Stimulated activated CD8-positive, alpha-beta memory T cell treated with anti-CD3 and anti-CD28 coated beads, Interleukin-12 subunit alpha, Interleukin-12 subunit beta, amount 100 ng/mL, for 24 hours (primary cell): Measurements from ENCODE around the gene IQCN.

Experiments
- DNase-seq: peaks from one replicate; pipeline ENCODE4 v3.0.0-alpha.2; 2020; ENCODE audit errors: extremely low read depth

IQCN gene

DNA sequence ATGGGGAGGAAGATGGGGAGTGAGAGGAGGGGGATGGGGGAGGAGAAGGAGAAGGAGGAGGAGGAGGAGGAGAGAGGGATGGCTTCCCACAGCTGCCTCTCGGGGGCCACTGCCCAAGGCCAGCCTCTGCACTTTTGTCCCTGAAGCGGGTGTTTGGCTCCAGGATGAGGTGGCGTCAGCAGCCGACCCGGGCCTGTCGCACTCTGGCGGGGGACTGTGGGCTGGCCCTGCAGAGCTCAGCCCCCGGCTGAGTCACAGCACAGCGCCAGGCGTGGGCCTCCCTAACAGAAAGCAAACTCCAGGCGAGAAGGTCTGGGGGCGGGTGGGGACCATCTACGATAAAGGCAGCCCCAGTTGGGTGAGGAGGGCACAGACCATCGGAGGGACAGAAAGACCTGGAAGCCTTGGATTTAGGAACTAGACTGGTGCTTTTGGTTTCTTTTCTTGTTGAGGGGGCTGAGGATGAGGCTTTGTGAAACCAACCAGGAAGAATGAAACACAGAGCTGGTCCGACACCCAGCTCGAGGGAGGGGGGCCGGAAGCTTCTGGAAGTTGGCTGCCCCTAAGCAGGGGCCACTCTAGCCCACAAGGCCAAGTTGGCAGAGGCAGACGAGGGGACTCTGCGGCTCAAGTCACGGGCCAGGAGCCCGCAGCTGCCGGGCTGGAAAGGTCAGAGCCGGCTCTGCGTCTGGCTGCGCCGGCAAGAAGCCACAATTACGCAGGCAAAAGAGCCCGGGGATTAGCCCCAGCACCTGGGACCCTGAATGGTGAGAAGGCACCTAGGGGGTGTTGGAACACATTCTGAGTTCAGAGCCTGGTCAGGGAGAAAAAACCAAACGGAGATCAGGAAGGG lies 30.4 kb upstream of the IQCN start:
- no peak for DNase-seq

- DNase-seq, result no peak
These were observed 29.9 kb upstream of the IQCN start for GRCh38 chr19:18304208-18304457.

GRCh38 chr19:18301718-18302111 lies 27.5 kb upstream of the IQCN start:
- DNase-seq, result no peak

GRCh38 chr19:18300930-18301717 lies 26.9 kb upstream of the IQCN start:
- DNase-seq, result no peak

GRCh38 chr19:18299654-18300053 lies 25.4 kb upstream of the IQCN start:
- DNase-seq, result no peak

DNA sequence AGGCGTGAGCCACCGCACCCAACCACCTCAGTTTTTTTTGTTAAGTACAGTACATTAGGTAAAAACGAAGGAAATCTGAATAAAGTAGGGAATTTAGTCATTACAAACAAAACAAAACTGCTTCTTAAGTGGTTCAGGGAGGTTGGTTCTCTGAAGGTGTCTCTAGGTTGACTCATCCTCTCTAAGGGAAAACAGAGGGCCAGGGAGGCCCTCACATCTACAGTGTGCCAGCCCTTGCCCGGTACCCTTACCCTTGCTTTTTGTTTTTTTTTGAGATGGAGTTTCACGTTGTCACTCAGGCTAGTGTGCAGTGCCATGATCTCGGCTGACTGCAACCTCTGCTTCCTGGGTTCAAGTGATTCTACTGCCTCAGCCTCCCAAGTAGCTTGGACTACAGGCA lies 24.3 kb upstream of the IQCN start:
- DNase-seq, result no peak

GRCh38 chr19:18297308-18297707 lies 23.1 kb upstream of the IQCN start:
- DNase-seq, result no peak

- DNase-seq, result no peak
These were observed 20.8 kb upstream of the IQCN start for GRCh38 chr19:18295034-18295451.

DNA sequence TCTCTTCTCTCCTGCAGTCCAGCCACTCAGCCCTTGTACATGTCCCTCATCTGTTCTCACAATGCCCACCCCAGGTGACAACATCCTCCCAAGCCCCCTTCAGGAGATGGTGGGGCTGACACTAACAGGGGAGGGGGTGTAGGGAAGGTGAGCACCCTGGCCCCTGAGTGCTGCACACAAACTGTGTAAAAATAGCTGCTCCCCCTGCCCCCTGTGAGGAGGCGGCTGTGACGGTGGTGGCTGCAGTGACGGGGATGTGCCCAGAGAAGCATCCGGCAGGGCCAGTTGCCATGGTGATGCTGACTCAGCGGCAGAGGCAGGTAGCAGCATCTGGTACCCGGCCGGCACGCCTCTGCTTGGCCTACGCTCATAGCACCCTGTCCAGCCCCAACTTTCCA lies 20.2 kb upstream of the IQCN start:
- DNase-seq, result no peak

GRCh38 chr19:18293642-18294466 lies 19.6 kb upstream of the IQCN start:
- no peak for DNase-seq

- DNase-seq, result no peak
These were observed 18.8 kb upstream of the IQCN start for GRCh38 chr19:18292810-18293641.

GRCh38 chr19:18292462-18292809 lies 18.2 kb upstream of the IQCN start:
- no peak for DNase-seq

GRCh38 chr19:18291590-18292461 lies 17.6 kb upstream of the IQCN start:
- no peak for DNase-seq

DNA sequence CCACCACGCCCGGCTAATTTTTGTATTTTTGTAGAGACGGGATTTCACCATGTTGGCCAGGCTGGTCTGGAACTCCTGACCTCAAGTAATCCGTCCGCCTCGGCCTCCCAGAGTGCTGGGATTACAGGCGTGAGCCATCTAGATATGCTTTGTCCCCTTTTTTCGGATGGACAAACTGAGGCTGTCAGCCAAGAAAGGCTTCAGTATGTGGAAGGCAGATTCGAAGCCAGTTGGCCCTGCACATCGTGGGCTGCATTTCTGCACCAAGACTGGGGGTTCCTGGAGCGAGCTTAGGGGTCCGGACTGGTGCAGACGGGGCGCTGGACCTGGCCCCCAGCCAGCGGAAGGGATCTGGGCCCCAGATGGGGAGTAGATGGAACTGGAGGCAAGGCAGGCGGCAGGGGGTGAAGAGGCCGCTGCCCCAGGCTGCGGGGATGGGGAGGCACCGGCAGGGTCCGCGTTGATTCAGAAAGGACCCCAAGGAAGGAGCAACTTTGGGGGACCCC lies 16.8 kb upstream of the IQCN start:
- DNase-seq, result no peak

GRCh38 chr19:18290302-18291018 lies 16.2 kb upstream of the IQCN start:
- peak; percentile 88 for DNase-seq

DNA sequence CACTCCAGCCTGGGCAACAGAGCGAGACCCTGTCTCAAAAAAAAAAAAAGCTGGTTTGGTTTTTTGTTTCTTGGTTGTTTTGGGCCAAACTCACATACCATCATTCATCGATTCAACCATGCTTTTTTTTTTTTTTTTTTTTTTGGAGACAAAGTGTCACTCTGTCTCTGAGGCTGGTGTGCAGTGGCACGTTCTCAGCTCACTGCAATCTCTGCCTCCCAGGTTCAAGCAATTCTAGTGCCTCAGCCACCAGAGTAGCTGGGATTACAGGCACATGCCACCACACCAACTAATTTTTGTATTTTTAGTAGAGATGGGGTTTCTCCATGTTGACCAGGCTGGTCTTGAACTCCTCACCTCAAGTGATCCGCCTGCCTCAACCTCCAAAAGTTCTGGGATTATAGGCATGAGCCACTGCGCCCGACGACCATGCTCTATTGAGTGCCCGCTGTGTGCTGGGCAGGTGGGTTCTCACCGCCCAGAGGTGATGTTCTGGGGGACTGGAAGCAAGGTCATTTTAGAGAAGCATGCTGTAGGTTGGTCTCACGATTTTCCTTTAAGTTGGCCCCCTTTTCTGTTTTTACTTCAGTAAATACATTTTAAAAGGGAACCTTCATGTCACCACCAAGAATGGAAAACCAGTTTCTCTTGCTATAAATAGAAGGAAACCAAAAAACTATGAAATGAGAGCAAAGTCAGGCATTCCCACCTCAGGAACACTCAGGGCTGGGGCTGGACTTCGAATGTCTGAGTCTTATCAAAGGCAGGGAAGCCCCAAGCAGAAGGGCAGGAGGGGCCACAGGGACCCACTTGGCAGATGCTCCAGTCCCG lies 15.4 kb upstream of the IQCN start:
- DNase-seq, result no peak

- no peak for DNase-seq
These were observed 13.9 kb upstream of the IQCN start for GRCh38 chr19:18287836-18288772.
